ENCODE results near the gene ZNF462. TPM values are rescaled to one million over a fixed set of nuclear protein-coding genes. Genes with fewer than 3 reads are reported as not detected.

The ZNF462 gene
- total RNA-seq (2022) (34.5 and 36.8 TPM in 2 replicates), Bru-seq, nascent RNA (percentile 87 among the genes with signal in this experiment), BruChase-seq, experiment 1, labeled RNA remaining after a 2-hour chase (percentile 76 among the genes with signal in this experiment), BruChase-seq, experiment 2, labeled RNA remaining after a 6-hour chase (percentile 69 among the genes with signal in this experiment)
- long read RNA-seq, partial matches to known transcripts, result 1 of 3 reads
- long read RNA-seq, other reads (novel, unspliced or antisense), result 2 of 3 reads

- Mint-ChIP-seq H3K27ac (ENCODE audit: unreplicated experiment) (peak within 1 kb of the TSS; percentile 64), H3K4me3 (ENCODE audit: unreplicated experiment) (peak within 1 kb of the TSS; percentile 89), H3K9me3 (ENCODE audit: unreplicated experiment) (no peaks in the 10 kb centered on the region), H3K4me1 (ENCODE audit: low read depth, unreplicated experiment) (no peaks in the 10 kb centered on the region), H3K27me3 (ENCODE audit: insufficient read depth, unreplicated experiment) (no peaks in the 10 kb centered on the region), H3K36me3 (ENCODE audit: insufficient read depth, unreplicated experiment) (peaks cover 19% of the 10 kb centered on the region)
- POLR2A ChIA-PET, result interaction anchor here (1.3 kb wide), 1 partner anchor 58 kb away, joined by 3 read pairs; no protein-coding TSS in a partner anchor
- H3K27me3 ChIP-seq (replicated peaks; ENCODE audit: control insufficient read depth, insufficient read depth, low read length), result no peaks in the 10 kb centered on the region
- intact Hi-C loops (cut with micrococcal nuclease; ENCODE audit: unreplicated experiment), result loop anchor here (1.0 to 10.0 kb wide), 10 partner anchors 30 to 961 kb away; no protein-coding TSS in a partner anchor
- 0 out of 2 replicates have a peak, but pooled peaks cover 6% of the 10 kb centered on the region for H3K4me1 ChIP-seq
- CTCF ChIA-PET, result interaction anchor here (1.3 kb wide), 1 partner anchor 58 kb away, joined by 4 read pairs; no protein-coding TSS in a partner anchor
- H3K4me3 ChIP-seq (ENCODE audit: low read depth, low read length), result peak within 1 kb of the TSS; percentile 79
- peak in 1 of 2 experiments; percentile 34 for TF ChIP-seq CTCF (IDR thresholded peaks at IDR 0.05; ENCODE audit: insufficient read depth in 1 of 2, low read depth in 1 of 2, low read length in 1 of 2, severe bottlenecking in 1 of 2, unreplicated experiment in 1 of 2)
- no peaks in the 10 kb centered on the region for H3K36me3 ChIP-seq (ENCODE audit: control insufficient read depth, insufficient read depth, low read length)
- BruUV-seq (replicated peaks), result no TSS peak
- peak; percentile 63 to 72 for DNase-seq
- H3K9me3 ChIP-seq, result no peaks in the 10 kb centered on the region
These were observed at the start of gene ZNF462 for GRCh38 chr9:106862821-106863720. ZNF462 (plus strand) TSS chr9:106863166; CDS start chr9:106923384, 60,218 bp downstream.

- no peaks in the 10 kb centered on the region for H3K27me3 ChIP-seq (replicated peaks; ENCODE audit: control insufficient read depth, insufficient read depth, low read length)
- ChIA-PET POLR2A (no interaction called here), CTCF (no interaction called here)
- H3K9me3 ChIP-seq, result no peaks in the 10 kb centered on the region; the same call in 1 of the 2 replicates
- intact Hi-C loops (cut with micrococcal nuclease; ENCODE audit: unreplicated experiment), result no loop called here
- no peaks in the 10 kb centered on the region for H3K4me1 ChIP-seq
- H3K4me1 Mint-ChIP-seq (ENCODE audit: low read depth, unreplicated experiment), result no peaks in the 10 kb centered on the region
- H3K9me3 Mint-ChIP-seq (ENCODE audit: unreplicated experiment), result no peaks in the 10 kb centered on the region
- H3K4me3 ChIP-seq (ENCODE audit: low read depth, low read length), result no peak overlapping the region
- no peak overlapping the region for H3K4me3 Mint-ChIP-seq (ENCODE audit: unreplicated experiment)
- no peak overlapping the region for H3K27ac Mint-ChIP-seq (ENCODE audit: unreplicated experiment)
- no peaks in the 10 kb centered on the region for H3K36me3 Mint-ChIP-seq (ENCODE audit: insufficient read depth, unreplicated experiment)
- H3K36me3 ChIP-seq (ENCODE audit: control insufficient read depth, insufficient read depth, low read length), result no peaks in the 10 kb centered on the region
- DNase-seq, result no peak
- no peaks in the 10 kb centered on the region for H3K27me3 Mint-ChIP-seq (ENCODE audit: insufficient read depth, unreplicated experiment)
- no TSS peak for BruUV-seq (replicated peaks)
- no peak for TF ChIP-seq CTCF (IDR thresholded peaks at IDR 0.05; ENCODE audit: insufficient read depth in 1 of 2, low read depth in 1 of 2, low read length in 1 of 2, severe bottlenecking in 1 of 2, unreplicated experiment in 1 of 2)
These were observed 46.4 kb upstream of the ZNF462 start for GRCh38 chr9:106816524-106816923.

GRCh38 chr9:106818034-106818433 is 44.9 kb upstream of the ZNF462 start:
- no peaks in the 10 kb centered on the region for H3K27me3 ChIP-seq (replicated peaks; ENCODE audit: control insufficient read depth, insufficient read depth, low read length)
- H3K9me3 Mint-ChIP-seq (ENCODE audit: unreplicated experiment), result no peaks in the 10 kb centered on the region
- no peak overlapping the region for H3K27ac Mint-ChIP-seq (ENCODE audit: unreplicated experiment)
- BruUV-seq (replicated peaks), result no TSS peak
- H3K36me3 ChIP-seq (ENCODE audit: control insufficient read depth, insufficient read depth, low read length), result no peaks in the 10 kb centered on the region
- no peaks in the 10 kb centered on the region for H3K4me1 ChIP-seq
- no peaks in the 10 kb centered on the region; the same call in 1 of the 2 replicates for H3K9me3 ChIP-seq
- ChIA-PET CTCF (no interaction called here), POLR2A (no interaction called here)
- no peaks in the 10 kb centered on the region for H3K36me3 Mint-ChIP-seq (ENCODE audit: insufficient read depth, unreplicated experiment)
- H3K4me1 Mint-ChIP-seq (ENCODE audit: low read depth, unreplicated experiment), result no peaks in the 10 kb centered on the region
- no peak for DNase-seq
- H3K27me3 Mint-ChIP-seq (ENCODE audit: insufficient read depth, unreplicated experiment), result no peaks in the 10 kb centered on the region
- no peak overlapping the region for H3K4me3 Mint-ChIP-seq (ENCODE audit: unreplicated experiment)
- TF ChIP-seq CTCF (IDR thresholded peaks at IDR 0.05; ENCODE audit: insufficient read depth in 1 of 2, low read depth in 1 of 2, low read length in 1 of 2, severe bottlenecking in 1 of 2, unreplicated experiment in 1 of 2), result no peak
- intact Hi-C loops (cut with micrococcal nuclease; ENCODE audit: unreplicated experiment), result no loop called here
- no peak overlapping the region for H3K4me3 ChIP-seq (ENCODE audit: low read depth, low read length)

Data from Caco-2 (cell line).